ENCODE data around the gene KDM5C. TPM values are rescaled to one million over a fixed set of nuclear protein-coding genes. Genes with fewer than 3 reads are reported as not detected.

KDM5C gene
- polyA plus RNA-seq, 1 donor from 2014 or later = 67.8 TPM

GRCh38 chrX:53159184-53159583 lies 65.8 kb downstream of the KDM5C start:
- Histone ChIP-seq H3K27ac (ENCODE audit: low read length) (no peak overlapping the region), H3K9me3 (ENCODE audit: low read length) (no peaks in the 10 kb centered on the region), H3K79me2 (replicated peaks; ENCODE audit: insufficient read depth, low read length) (no peaks in the 10 kb centered on the region), H3K9me2 (ENCODE audit: insufficient read depth, low read length) (no peaks in the 10 kb centered on the region), H4K20me1 (ENCODE audit: insufficient read depth) (no peaks in the 10 kb centered on the region), H3K27me3 (ENCODE audit: insufficient read depth, low read depth, low read length) (no peaks in the 10 kb centered on the region), H3K4me3 (ENCODE audit: low read length) (no peak overlapping the region), H3F3A (ENCODE audit: insufficient read depth, low read length, poor library complexity, severe bottlenecking) (no peaks in the 10 kb centered on the region), H3K36me3 (ENCODE audit: insufficient read depth, low read length) (no peaks in the 10 kb centered on the region), H3K4me2 (ENCODE audit: low read length) (no peak overlapping the region), H3K9ac (ENCODE audit: low read length) (no peak overlapping the region), H2AFZ (ENCODE audit: low read depth, low read length) (no peak overlapping the region)
- TF ChIP-seq MXI1 (conservative IDR thresholded peaks at IDR 0.05; ENCODE audit: poor library complexity, severe bottlenecking) (no peak), POLR2AphosphoS5 (IDR thresholded peaks at IDR 0.05) (no peak), SMC3 (conservative IDR thresholded peaks at IDR 0.05; ENCODE audit: poor library complexity) (no peak), EZH2 (IDR thresholded peaks at IDR 0.05; ENCODE audit: borderline replicate concordance, insufficient read depth, low read length, poor library complexity, severe bottlenecking) (no peak), RAD21 (conservative IDR thresholded peaks at IDR 0.05) (no peak), TAF1 (IDR thresholded peaks at IDR 0.05; ENCODE audit: low read depth) (no peak), EP300 (conservative IDR thresholded peaks at IDR 0.05; ENCODE audit: poor library complexity, severe bottlenecking) (no peak)
- TF ChIP-seq, protein P1, sequence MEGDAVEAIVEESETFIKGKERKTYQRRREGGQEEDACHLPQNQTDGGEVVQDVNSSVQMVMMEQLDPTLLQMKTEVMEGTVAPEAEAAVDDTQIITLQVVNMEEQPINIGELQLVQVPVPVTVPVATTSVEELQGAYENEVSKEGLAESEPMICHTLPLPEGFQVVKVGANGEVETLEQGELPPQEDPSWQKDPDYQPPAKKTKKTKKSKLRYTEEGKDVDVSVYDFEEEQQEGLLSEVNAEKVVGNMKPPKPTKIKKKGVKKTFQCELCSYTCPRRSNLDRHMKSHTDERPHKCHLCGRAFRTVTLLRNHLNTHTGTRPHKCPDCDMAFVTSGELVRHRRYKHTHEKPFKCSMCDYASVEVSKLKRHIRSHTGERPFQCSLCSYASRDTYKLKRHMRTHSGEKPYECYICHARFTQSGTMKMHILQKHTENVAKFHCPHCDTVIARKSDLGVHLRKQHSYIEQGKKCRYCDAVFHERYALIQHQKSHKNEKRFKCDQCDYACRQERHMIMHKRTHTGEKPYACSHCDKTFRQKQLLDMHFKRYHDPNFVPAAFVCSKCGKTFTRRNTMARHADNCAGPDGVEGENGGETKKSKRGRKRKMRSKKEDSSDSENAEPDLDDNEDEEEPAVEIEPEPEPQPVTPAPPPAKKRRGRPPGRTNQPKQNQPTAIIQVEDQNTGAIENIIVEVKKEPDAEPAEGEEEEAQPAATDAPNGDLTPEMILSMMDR (IDR thresholded peaks at IDR 0.05; ENCODE audit: poor library complexity, severe bottlenecking) = no peak
- TF ChIP-seq, protein P2, sequence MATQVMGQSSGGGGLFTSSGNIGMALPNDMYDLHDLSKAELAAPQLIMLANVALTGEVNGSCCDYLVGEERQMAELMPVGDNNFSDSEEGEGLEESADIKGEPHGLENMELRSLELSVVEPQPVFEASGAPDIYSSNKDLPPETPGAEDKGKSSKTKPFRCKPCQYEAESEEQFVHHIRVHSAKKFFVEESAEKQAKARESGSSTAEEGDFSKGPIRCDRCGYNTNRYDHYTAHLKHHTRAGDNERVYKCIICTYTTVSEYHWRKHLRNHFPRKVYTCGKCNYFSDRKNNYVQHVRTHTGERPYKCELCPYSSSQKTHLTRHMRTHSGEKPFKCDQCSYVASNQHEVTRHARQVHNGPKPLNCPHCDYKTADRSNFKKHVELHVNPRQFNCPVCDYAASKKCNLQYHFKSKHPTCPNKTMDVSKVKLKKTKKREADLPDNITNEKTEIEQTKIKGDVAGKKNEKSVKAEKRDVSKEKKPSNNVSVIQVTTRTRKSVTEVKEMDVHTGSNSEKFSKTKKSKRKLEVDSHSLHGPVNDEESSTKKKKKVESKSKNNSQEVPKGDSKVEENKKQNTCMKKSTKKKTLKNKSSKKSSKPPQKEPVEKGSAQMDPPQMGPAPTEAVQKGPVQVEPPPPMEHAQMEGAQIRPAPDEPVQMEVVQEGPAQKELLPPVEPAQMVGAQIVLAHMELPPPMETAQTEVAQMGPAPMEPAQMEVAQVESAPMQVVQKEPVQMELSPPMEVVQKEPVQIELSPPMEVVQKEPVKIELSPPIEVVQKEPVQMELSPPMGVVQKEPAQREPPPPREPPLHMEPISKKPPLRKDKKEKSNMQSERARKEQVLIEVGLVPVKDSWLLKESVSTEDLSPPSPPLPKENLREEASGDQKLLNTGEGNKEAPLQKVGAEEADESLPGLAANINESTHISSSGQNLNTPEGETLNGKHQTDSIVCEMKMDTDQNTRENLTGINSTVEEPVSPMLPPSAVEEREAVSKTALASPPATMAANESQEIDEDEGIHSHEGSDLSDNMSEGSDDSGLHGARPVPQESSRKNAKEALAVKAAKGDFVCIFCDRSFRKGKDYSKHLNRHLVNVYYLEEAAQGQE (IDR thresholded peaks at IDR 0.05; ENCODE audit: borderline replicate concordance) = no peak

GRCh38 chrX:53156207-53156596 lies 68.8 kb downstream of the KDM5C start:
- Histone ChIP-seq H2AFZ (ENCODE audit: low read depth, low read length) (no peak overlapping the region), H3K27ac (ENCODE audit: low read length) (no peak overlapping the region), H3K36me3 (ENCODE audit: insufficient read depth, low read length) (no peaks in the 10 kb centered on the region), H3F3A (ENCODE audit: insufficient read depth, low read length, poor library complexity, severe bottlenecking) (no peaks in the 10 kb centered on the region), H3K4me2 (ENCODE audit: low read length) (no peak overlapping the region), H3K79me2 (replicated peaks; ENCODE audit: insufficient read depth, low read length) (no peaks in the 10 kb centered on the region), H3K9ac (ENCODE audit: low read length) (no peak overlapping the region), H3K9me2 (ENCODE audit: insufficient read depth, low read length) (no peaks in the 10 kb centered on the region), H3K9me3 (ENCODE audit: low read length) (no peaks in the 10 kb centered on the region), H4K20me1 (ENCODE audit: insufficient read depth) (no peaks in the 10 kb centered on the region), H3K4me3 (ENCODE audit: low read length) (no peak overlapping the region), H3K27me3 (ENCODE audit: insufficient read depth, low read depth, low read length) (no peaks in the 10 kb centered on the region)
- TF ChIP-seq POLR2AphosphoS5 (IDR thresholded peaks at IDR 0.05) (no peak), RAD21 (conservative IDR thresholded peaks at IDR 0.05) (no peak), EP300 (conservative IDR thresholded peaks at IDR 0.05; ENCODE audit: poor library complexity, severe bottlenecking) (no peak), EZH2 (IDR thresholded peaks at IDR 0.05; ENCODE audit: borderline replicate concordance, insufficient read depth, low read length, poor library complexity, severe bottlenecking) (no peak), MXI1 (conservative IDR thresholded peaks at IDR 0.05; ENCODE audit: poor library complexity, severe bottlenecking) (no peak)
- TF ChIP-seq, protein P2 (IDR thresholded peaks at IDR 0.05; ENCODE audit: borderline replicate concordance) = no peak

Measured in neural cell (in vitro differentiated cells).